ENCODE data around the gene TMEM259.

The TMEM259 gene

GRCh38 chr19:1055028-1055425 lies 34.1 kb upstream of the TMEM259 start:
- no peak for DNase-seq

- DNase-seq = no peak
These were observed 33.4 kb upstream of the TMEM259 start for GRCh38 chr19:1054102-1055027.

DNA sequence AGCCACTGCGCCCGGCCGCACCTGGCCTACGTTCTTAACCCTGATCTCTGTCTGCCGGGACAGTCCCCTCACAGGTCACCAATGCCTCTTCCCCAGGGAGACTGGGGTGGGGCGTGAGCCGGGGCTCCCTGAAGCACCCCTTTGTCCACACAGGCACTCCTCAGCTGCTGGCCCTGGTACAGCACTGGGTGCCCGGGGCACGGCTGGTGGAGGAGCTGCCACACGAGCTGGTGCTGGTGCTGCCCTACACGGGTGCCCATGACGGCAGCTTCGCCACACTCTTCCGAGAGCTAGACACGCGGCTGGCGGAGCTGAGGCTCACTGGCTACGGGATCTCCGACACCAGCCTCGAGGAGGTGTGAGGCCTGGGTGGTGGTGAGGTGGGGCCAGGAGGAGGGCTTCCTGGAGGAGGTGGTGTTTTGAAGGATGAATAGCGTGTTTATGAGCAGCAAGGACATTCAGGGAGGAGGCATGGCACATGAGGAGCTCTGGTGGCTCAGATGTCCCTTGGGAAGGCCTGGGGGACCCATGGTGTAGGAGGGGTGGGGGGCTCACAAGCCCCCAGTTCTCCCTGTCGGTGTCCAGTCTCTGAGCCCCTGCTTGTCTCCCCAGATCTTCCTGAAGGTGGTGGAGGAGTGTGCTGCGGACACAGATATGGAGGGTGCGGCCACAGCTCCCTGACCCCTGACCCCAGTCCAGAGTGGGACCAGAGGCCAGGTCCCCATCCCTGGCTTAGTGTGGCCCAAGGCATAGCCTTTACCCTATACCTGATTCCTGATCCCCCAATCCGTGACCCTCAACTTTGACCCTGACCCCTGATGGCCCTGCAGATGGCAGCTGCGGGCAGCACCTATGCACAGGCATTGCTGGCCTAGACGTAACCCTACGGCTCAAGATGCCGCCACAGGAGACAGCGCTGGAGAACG lies 32.5 kb upstream of the TMEM259 start:
- DNase-seq = no peak

- DNase-seq = no peak
These were observed 31.5 kb upstream of the TMEM259 start for GRCh38 chr19:1052349-1052975.

- DNase-seq = no peak
These were observed 30.9 kb upstream of the TMEM259 start for GRCh38 chr19:1051791-1052190.

DNA sequence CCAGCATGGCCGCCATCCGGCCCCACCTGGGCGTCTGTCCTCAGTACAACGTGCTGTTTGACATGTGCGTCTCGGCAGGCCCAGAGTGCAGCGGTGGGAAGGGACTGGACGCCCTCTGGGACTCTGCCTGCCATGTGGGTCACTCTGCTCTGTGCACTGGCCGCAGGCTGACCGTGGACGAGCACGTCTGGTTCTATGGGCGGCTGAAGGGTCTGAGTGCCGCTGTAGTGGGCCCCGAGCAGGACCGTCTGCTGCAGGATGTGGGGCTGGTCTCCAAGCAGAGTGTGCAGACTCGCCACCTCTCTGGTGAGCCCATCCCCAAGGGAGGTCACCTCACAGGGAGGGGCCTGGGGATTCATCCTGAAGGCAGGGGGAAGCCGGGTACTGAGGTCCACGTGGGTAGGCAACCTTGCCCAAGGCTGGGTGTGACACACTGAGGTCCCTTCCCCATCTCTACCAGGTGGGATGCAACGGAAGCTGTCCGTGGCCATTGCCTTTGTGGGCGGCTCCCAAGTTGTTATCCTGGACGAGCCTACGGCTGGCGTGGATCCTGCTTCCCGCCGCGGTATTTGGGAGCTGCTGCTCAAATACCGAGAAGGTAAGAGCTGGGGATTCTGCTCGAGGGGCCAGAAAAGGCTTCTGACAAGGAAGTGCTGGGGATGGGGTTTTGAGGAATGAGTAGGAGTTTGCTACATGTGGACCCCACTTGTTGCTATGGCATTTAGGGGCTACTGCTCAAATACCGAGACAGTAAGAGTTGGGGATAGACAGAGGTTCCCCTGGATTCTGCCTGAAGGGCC lies 30.3 kb upstream of the TMEM259 start:
- no peak for DNase-seq

- no peak for DNase-seq
These were observed 28.9 kb upstream of the TMEM259 start for GRCh38 chr19:1049800-1050199.

- DNase-seq = no peak
These were observed 28.2 kb upstream of the TMEM259 start for GRCh38 chr19:1049106-1049505.

DNA sequence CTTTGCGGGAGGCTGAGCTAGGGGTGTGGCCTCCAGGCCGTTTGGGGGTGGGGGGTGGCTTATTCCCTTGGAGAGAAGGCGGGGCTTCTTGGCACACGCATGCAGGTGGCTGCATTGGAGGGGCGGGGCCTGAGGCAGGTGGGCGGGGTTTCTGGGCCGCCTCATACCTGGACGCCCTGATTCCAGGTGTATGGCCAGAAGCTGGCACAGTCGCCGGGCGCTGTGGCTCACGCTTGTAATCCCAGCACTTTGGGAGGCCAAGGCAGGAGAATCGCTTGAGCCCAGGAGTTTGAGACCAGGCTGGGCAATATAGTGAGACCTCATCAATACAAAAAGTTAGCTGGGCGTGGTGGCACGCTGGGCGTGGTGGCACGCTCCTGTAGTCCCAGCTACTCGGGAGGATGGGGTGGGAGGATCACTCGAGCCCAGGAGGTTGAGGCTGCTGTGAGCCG lies 26.8 kb upstream of the TMEM259 start:
- no peak for DNase-seq

DNA sequence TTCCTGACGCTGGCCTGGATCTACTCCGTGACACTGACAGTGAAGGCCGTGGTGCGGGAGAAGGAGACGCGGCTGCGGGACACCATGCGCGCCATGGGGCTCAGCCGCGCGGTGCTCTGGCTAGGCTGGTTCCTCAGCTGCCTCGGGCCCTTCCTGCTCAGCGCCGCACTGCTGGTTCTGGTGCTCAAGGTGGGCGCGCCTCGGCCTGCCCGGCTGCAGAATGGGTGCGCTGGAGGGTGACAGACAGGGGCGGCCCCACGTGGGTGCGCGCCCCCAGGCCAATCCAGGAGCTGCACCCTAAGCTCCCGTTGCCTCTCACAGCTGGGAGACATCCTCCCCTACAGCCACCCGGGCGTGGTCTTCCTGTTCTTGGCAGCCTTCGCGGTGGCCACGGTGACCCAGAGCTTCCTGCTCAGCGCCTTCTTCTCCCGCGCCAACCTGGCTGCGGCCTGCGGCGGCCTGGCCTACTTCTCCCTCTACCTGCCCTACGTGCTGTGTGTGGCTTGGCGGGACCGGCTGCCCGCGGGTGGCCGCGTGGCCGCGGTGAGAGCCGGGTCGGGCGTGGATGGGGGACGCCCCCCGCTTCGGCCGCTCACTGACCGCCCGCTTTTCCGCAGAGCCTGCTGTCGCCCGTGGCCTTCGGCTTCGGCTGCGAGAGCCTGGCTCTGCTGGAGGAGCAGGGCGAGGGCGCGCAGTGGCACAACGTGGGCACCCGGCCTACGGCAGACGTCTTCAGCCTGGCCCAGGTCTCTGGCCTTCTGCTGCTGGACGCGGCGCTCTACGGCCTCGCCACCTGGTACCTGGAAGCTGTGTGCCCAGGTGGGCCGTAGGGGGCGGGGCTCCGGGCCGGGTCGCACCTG lies 26.1 kb upstream of the TMEM259 start:
- DNase-seq = no peak

- no peak for DNase-seq
These were observed 25.2 kb upstream of the TMEM259 start for GRCh38 chr19:1046117-1046626.

GRCh38 chr19:1045247-1045603 lies 24.3 kb upstream of the TMEM259 start:
- peak in 1 of 2 experiments; percentile 45 for DNase-seq

- no peak for DNase-seq
These were observed 22.0 kb upstream of the TMEM259 start for GRCh38 chr19:1042689-1043511.

DNA sequence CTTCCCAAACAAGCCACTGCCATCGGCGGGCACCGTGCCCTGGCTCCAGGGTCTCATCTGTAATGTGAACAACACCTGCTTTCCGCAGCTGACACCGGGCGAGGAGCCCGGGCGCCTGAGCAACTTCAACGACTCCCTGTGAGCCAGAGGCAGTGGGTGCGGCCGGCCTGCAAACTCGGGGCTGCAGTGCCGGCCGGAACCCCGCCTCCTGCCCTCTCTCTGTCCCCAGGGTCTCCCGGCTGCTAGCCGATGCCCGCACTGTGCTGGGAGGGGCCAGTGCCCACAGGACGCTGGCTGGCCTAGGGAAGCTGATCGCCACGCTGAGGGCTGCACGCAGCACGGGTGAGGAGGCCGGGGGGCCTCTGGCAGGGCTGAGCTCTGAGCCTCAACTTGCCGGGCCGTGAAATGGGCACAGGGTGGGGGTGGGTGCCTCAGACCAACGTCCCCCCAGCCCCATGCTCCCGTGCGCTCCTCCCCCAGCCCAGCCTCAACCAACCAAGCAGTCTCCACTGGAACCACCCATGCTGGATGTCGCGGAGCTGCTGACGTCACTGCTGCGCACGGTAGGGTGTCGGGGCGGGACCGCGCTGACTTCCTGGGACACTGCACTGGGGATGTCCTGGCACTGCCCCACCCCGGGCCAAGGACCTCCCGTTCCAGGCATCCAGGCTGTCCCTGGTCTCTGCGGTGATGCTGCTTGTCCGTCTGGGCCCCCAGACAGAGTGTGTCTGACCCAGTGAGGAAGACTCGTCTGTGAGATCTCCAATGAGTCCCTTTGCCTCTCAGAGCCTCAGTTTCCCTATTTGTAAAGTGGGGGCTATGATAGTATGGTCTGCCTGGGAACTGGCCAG lies 21.1 kb upstream of the TMEM259 start:
- DNase-seq = peak in 1 of 2 experiments; percentile 48

DNA sequence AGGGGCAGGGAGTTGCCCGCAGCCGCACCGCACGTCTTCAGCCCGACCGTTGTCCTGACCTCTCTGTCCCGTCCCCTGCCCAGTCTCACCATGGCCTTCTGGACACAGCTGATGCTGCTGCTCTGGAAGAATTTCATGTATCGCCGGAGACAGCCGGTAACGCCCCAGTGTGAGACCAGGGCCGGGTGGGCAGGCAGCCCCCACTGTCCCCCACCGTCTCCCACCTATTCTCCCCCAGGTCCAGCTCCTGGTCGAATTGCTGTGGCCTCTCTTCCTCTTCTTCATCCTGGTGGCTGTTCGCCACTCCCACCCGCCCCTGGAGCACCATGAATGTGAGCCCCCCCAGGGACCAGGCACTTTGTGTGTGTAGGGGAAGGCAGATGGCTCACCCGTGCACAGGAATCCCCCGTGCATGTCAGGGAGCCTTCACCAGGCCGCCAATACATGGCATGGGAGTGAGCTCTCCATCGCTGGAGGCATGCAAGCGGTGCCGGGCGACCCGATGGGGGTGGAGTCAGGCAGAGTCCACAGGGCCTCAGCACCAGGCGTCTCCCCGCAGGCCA lies 20.4 kb upstream of the TMEM259 start:
- no peak for DNase-seq

- peak; percentile 74 to 88 for DNase-seq
These were observed 19.8 kb upstream of the TMEM259 start for GRCh38 chr19:1040476-1041271.

- DNase-seq = peak; percentile 89 to 95
These were observed 18.9 kb upstream of the TMEM259 start, which contains the start of gene ABCA7 for GRCh38 chr19:1039646-1040475. ABCA7 (plus strand) TSS chr19:1040107; CDS start chr19:1041362, 1,255 bp downstream.
